Endothelial cell of umbilical vein (primary cell): Measurements from ENCODE around the gene CIC.

Experiments used
- POLR2A ChIP-seq: IDR thresholded peaks from 2 replicates; pipeline ENCODE4 v1.6.1; 2012; ENCODE audit warnings: low read depth, mild to moderate bottlenecking, control low read depth, low read length
- TF ChIP-seq, protein P1 (sequence below), 2 donors: IDR thresholded peaks; 1 replicate in 1 of 2; 2 replicates in 1 of 2; pipeline ENCODE4 v1.5.1; 2011; ENCODE audit warnings: low read length in 2 of 2, mild to moderate bottlenecking in 2 of 2, moderate library complexity in 2 of 2, control low read depth in 1 of 2, inconsistent platforms in 1 of 2, low read depth in 1 of 2; ENCODE audit not compliant: insufficient read depth in 1 of 2; ENCODE audit errors: extremely low read depth in 1 of 2

DNA sequence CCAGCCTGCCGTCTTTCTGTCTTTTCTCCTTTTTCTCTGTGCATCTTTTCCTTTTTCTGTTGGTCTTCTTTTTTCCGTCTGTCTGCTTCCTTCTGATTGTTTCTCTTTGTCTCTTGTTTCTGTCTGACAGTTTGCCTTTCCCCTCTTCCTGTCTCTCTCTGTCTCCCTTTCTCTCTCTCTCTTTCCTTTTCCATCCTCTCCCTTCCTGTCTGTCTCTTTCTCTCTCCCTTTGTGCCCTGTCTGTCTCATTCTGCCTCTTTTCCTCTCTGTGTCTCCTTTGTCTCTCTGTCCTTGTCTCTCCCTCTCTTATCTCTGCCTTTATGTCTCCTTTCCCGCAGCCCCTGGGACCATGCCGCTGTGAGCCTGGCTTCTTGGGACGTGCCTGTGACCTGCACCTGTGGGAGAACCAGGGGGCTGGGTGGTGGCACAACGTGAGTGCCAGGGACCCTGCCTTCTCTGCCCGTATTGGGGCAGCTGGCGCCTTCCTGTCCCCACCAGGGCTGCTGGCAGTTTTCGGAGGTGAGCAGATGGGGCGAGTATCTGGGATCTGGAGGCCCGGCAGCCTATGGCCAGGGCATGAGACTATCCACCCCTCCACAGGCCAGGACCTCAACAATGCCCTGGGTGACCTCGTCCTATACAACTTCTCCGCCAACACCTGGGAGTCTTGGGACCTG, 65.8 kb downstream of the CIC start:
- TF ChIP-seq, protein P1, sequence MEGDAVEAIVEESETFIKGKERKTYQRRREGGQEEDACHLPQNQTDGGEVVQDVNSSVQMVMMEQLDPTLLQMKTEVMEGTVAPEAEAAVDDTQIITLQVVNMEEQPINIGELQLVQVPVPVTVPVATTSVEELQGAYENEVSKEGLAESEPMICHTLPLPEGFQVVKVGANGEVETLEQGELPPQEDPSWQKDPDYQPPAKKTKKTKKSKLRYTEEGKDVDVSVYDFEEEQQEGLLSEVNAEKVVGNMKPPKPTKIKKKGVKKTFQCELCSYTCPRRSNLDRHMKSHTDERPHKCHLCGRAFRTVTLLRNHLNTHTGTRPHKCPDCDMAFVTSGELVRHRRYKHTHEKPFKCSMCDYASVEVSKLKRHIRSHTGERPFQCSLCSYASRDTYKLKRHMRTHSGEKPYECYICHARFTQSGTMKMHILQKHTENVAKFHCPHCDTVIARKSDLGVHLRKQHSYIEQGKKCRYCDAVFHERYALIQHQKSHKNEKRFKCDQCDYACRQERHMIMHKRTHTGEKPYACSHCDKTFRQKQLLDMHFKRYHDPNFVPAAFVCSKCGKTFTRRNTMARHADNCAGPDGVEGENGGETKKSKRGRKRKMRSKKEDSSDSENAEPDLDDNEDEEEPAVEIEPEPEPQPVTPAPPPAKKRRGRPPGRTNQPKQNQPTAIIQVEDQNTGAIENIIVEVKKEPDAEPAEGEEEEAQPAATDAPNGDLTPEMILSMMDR (IDR thresholded peaks at IDR 0.05; ENCODE audit: extremely low read depth in 1 of 2, insufficient read depth in 1 of 2, low read depth in 1 of 2, low read length in 2 of 2) = no peak
- no peak for TF ChIP-seq POLR2A
